GM06990 (cell line): ENCODE data around the gene PDE6B.

ENCODE experiments used
- DNase-seq: peaks from one replicate; pipeline ENCODE4 v3.0.0-alpha.2; 2011; ENCODE audit not compliant: insufficient read length; ENCODE audit errors: extremely low read depth
- H3K27me3 ChIP-seq: replicated peaks from 2 replicates; pipeline ENCODE4 v1.6.0; 2011; ENCODE audit warnings: low read length; ENCODE audit not compliant: control insufficient read depth, insufficient read depth
- H3K36me3 ChIP-seq: 2 replicates; pipeline ENCODE4 v1.5.1; 2011; ENCODE audit warnings: low read length; ENCODE audit not compliant: control insufficient read depth, insufficient read depth
- H3K4me3 ChIP-seq: replicated peaks from 2 replicates; pipeline ENCODE4 v1.5.1; 2011; ENCODE audit warnings: low read depth, mild to moderate bottlenecking, control low read depth, low read length
- CTCF ChIP-seq: IDR thresholded peaks from 2 replicates; pipeline ENCODE4 v1.5.1; 2011; ENCODE audit warnings: low read length, control low read depth, mild to moderate bottlenecking, inconsistent platforms; ENCODE audit not compliant: insufficient read depth, poor library complexity, severe bottlenecking

The PDE6B gene

GRCh38 chr4:682490-683172, 57.3 kb downstream of the PDE6B start:
- TF ChIP-seq CTCF, result no peak
- peak; percentile 22 for DNase-seq
- no peaks in the 10 kb centered on the region for H3K36me3 ChIP-seq
- H3K27me3 ChIP-seq, result no peaks in the 10 kb centered on the region
- H3K4me3 ChIP-seq, result no peak overlapping the region

GRCh38 chr4:683247-683897, 58.0 kb downstream of the PDE6B start:
- H3K4me3 ChIP-seq, result no peak overlapping the region
- TF ChIP-seq CTCF, result no peak
- no peaks in the 10 kb centered on the region for H3K36me3 ChIP-seq
- H3K27me3 ChIP-seq, result no peaks in the 10 kb centered on the region
- DNase-seq, result peak; percentile 17

GRCh38 chr4:683982-684622, 58.7 kb downstream of the PDE6B start:
- peak; percentile 46 for DNase-seq
- Histone ChIP-seq H3K4me3 (no peak overlapping the region), H3K36me3 (no peaks in the 10 kb centered on the region), H3K27me3 (no peaks in the 10 kb centered on the region)
- peak; percentile 68 for TF ChIP-seq CTCF

GRCh38 chr4:684623-685327, 59.4 kb downstream of the PDE6B start:
- TF ChIP-seq CTCF, result no peak
- H3K27me3 ChIP-seq, result no peaks in the 10 kb centered on the region
- no peaks in the 10 kb centered on the region for H3K36me3 ChIP-seq
- peak; percentile 18 for DNase-seq
- no peak overlapping the region for H3K4me3 ChIP-seq

- Histone ChIP-seq H3K4me3 (no peak overlapping the region), H3K36me3 (no peaks in the 10 kb centered on the region), H3K27me3 (no peaks in the 10 kb centered on the region)
- DNase-seq, result peak; percentile 15
- no peak for TF ChIP-seq CTCF
These were observed 60.5 kb downstream of the PDE6B start for GRCh38 chr4:685679-686412.
